DLD1 (cell line): ENCODE data around the gene VEGFA.

Source experiments
- in situ Hi-C: cut with HindIII; loops from 2 replicates; pipeline ENCODE4 v1.10.0; 2017; ENCODE audit warnings: low sequenced_read_pairs

The VEGFA gene

GRCh38 chr6:43818973-43819372 lies 49.0 kb downstream of the VEGFA start:
- in situ Hi-C loops, result loop anchor here (5.0 kb wide), 2 partner anchors 42 to 158 kb away; no protein-coding TSS in a partner anchor

- in situ Hi-C loops, result loop anchor here (5.0 kb wide), 2 partner anchors 43 to 157 kb away; no protein-coding TSS in a partner anchor
Observed at GRCh38 chr6:43819958-43820357, 49.9 kb downstream of the VEGFA start.

GRCh38 chr6:43820486-43820885 lies 50.5 kb downstream of the VEGFA start:
- in situ Hi-C loops, result no loop called here

GRCh38 chr6:43821101-43821886 lies 51.3 kb downstream of the VEGFA start:
- in situ Hi-C loops, result no loop called here

- in situ Hi-C loops, result no loop called here
Observed at GRCh38 chr6:43823390-43823789, 53.4 kb downstream of the VEGFA start.

GRCh38 chr6:43823879-43824702 lies 54.1 kb downstream of the VEGFA start:
- in situ Hi-C loops, result no loop called here

- in situ Hi-C loops, result no loop called here
Observed at GRCh38 chr6:43824703-43825064, 54.7 kb downstream of the VEGFA start.

GRCh38 chr6:43825187-43826115 lies 55.4 kb downstream of the VEGFA start:
- in situ Hi-C loops, result no loop called here

GRCh38 chr6:43826730-43827129 lies 56.7 kb downstream of the VEGFA start:
- in situ Hi-C loops, result no loop called here

GRCh38 chr6:43827898-43828297 lies 57.9 kb downstream of the VEGFA start:
- in situ Hi-C loops, result no loop called here

GRCh38 chr6:43828711-43829110 lies 58.7 kb downstream of the VEGFA start:
- in situ Hi-C loops, result no loop called here

- in situ Hi-C loops, result no loop called here
Observed at GRCh38 chr6:43829470-43829869, 59.5 kb downstream of the VEGFA start.

GRCh38 chr6:43830775-43831174 lies 60.8 kb downstream of the VEGFA start:
- in situ Hi-C loops, result no loop called here

GRCh38 chr6:43831191-43831590 lies 61.2 kb downstream of the VEGFA start:
- in situ Hi-C loops, result no loop called here

- in situ Hi-C loops, result no loop called here
Observed at GRCh38 chr6:43833223-43833995, 63.4 kb downstream of the VEGFA start.

GRCh38 chr6:43833996-43834390 lies 64.0 kb downstream of the VEGFA start:
- in situ Hi-C loops, result no loop called here

- in situ Hi-C loops, result no loop called here
Observed at GRCh38 chr6:43834528-43835155, 64.6 kb downstream of the VEGFA start.

- in situ Hi-C loops, result no loop called here
Observed at GRCh38 chr6:43835872-43836419, 65.9 kb downstream of the VEGFA start.
